GM08714 (cell line): ENCODE data around the gene RASEF.

Source experiments
- H3K4me3 ChIP-seq: fragments of 200-500 bp; sonication (Bioruptor generic); 2 replicates; pipeline ENCODE4 v1.5.1; 2014; ENCODE audit warnings: mild to moderate bottlenecking, low read length, inconsistent platforms
- ZNF274 ChIP-seq: IDR thresholded peaks from 2 replicates; pipeline ENCODE4 v1.6.1; 2012; ENCODE audit warnings: mild to moderate bottlenecking, low read depth, low read length

The RASEF gene

DNA sequence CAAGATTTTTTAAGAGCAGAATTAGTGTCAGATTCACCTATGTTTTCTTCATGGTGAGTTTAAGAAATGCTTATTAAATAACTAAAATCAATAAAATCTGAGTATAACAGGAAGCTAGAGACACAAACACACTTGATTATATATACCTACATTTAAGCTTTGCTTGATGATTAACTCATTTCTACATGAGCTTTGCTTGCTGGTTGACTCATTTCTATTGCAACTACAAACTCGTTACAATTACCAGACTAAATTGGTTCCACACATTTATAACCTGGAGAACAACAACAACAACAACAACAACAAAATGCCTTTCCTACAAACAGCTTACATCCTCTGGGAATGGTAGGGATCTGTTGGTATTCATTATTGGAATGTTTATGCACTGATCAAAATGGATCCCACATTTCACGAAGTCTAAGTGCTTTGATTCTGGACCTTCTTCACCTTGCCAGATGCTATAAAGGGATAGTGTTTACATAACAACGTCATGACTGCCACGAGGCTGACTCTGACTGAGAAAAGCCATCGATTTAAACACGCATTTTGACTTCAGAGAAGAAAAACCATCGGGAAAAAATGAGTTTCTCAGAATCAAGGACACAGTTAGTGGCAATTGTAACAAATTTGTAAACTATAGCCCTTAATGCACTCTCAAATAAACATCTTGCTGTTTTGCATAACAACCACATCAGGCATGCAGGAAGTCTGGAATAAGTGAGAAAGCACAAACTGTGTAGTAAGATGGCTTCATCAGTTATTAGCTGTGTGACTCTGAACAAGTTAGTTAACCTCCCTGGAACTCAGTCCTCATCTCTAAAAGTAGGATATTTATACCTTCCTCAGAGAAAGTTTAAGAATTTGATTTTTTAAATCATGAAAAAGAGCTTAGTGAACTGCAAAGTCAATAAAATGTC, 49.8 kb downstream of the RASEF start:
- H3K4me3 ChIP-seq, result no peak overlapping the region
- no peak for TF ChIP-seq ZNF274

DNA sequence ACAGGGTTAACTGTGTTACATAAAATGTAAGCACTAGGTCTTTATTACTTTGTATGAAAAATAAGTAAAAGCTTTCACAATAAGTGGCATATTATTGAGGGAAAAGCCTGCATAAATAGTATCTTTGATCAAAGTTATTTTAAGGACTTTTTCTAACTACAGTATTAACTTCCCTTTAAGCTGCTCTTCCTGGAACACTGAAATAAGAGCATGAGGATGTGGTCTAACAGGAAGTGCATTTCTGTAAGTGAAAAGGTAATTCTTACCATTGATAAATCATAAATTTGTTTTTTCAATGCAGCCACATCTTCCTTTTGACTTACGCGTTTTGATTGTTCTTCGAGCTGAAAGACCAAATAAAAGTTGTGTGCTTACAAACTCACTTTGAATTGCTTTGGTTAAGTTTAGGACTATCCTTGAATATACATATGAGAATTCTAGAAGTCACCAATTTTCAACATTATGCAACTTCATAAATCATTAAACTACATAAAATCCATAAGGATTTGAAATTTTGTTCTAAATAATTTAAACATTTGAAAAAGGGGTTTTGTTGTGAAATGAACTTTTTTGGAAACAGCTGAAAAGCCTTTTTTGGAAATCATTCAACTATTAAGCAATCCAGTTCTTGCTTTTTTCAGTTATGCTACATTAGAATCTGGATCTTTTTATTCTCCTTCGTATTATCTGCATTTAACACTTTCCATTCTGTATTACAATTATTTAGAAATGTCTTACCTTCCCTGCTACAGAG, 50.6 kb downstream of the RASEF start:
- TF ChIP-seq ZNF274, result no peak

DNA sequence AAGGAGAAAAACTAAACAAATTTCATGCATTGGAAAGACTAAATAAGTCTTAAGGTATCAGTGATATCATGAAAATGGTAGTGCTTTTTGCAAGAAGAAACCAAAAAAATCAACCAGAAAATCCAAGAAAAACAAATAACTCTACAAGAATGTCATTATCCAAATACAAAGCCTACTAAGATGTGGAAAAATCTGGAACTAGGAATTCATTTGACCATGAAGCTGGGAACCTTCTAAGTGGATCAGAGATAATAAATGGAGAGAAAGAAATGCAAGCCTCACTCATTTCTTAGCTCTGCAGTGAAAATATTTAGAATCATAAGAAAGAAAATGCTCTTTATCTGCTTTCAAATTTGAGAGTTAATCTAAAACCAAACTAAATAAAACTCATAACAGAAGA, 51.3 kb downstream of the RASEF start:
- no peak overlapping the region for H3K4me3 ChIP-seq
- TF ChIP-seq ZNF274, result no peak

More for the DNA sequence above, 50.6 kb downstream of the RASEF start:
- no peak overlapping the region for H3K4me3 ChIP-seq

DNA sequence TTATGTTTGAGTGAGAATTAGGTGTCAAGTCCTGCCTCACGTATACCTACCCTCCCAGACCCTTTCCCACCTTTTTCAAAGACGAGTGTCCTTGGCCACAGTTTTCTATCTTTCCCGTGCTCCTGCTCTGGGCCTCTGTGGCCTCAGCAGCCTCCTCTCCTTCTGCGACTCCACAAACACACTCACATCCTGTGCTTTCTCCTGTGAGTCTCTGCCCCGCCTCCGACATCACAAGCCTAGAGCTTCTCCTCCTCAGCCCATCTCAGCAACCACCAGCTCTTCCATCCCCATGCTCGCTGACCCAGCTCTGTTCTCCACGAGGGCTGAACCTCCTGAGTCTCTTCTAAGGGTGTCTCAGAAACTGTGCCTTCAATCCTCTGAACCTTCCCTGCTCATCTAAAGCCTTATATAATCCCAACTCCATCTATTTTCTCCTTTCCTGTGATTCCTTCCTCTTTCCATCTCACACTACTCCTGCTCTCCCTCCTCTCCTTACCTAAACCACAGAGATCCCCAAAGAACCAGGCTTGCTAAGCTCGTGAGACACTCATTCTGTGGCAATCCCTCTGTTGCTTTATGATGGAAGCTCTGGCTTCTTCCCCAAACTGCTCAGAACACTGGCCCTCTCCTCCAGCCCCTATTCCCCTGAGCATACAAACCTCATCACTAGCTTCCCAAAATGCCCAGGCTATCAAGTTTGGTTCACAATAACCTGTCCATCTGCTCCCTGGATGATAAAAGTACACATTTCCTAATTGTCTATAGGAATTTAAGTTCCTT, 55.2 kb downstream of the RASEF start:
- no peak for TF ChIP-seq ZNF274
- no peak overlapping the region for H3K4me3 ChIP-seq

DNA sequence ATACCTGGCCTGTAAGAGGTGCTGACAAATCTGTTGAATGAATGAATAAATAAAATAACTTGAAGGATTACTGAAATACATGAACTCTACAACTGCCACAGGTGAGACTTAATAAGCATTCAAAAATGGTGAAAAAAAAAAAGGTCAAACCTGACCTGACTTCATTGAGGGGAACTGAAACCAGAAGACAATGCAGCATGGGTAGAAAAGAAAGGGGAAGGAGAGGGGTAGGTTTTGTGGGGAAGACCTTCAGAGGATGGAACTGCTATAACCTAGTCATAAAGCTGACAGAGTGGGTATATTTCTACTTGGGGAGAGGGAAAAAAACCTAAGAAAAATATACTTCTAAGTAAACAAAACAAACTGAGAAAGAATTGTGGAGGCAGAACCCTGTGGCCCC, 56.6 kb downstream of the RASEF start:
- TF ChIP-seq ZNF274, result no peak
- H3K4me3 ChIP-seq, result no peak overlapping the region

DNA sequence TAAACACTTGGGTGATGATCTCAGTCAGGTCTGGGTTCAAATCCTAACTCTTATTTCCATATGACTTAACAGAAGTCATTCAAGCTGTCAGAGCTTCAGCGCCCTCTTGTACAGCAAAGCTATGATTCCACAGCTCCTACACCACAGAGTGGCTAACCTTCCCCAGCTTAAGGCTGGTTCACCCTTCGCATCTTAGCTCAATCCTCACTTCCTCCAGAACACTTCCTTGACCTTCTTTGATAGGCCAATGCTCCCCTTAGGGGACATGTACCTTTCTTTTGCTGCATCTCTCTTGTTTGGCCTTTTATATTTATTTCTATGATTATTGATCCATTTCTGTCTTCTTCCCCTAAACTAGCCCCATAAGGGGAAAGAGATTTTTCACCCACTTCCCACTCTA, 57.0 kb downstream of the RASEF start:
- no peak overlapping the region for H3K4me3 ChIP-seq
- no peak for TF ChIP-seq ZNF274

DNA sequence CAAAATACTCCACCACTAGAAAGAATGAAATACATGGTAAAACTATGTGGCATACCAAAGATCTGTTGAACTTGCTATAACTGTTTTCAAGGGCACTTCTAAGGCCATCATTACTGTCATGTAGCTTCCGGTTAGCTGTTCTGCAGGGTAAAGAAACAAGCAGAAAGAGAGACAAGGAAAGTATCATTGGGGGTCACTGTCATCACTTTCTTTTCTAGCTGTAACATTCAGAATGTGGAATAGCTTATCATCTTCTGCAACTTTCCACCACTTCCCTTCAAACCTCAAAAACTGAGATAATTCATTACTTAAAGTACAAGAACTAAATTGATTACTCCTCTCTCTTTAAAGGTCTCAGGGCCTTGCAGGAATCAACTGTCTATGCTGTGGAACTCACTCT, 57.6 kb downstream of the RASEF start:
- no peak overlapping the region for H3K4me3 ChIP-seq
- TF ChIP-seq ZNF274, result no peak

DNA sequence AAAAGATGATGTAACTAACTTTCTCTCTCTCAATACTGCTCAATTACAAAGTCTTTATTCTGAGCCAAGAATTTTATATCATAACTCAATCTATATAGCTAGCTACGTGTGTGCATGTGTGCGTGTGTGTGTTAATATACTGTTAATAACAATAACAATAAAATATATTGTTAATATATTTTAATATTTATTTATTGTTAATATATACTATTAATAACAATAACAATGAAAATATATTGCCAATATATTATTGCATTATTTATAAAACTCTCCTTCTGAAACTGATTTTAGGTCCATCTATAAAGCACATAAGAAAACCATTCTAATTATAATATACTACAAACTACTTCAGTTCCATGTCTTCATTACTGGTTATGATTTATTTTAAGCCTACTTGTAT, 60.6 kb downstream of the RASEF start:
- no peak for TF ChIP-seq ZNF274
- H3K4me3 ChIP-seq, result no peak overlapping the region

DNA sequence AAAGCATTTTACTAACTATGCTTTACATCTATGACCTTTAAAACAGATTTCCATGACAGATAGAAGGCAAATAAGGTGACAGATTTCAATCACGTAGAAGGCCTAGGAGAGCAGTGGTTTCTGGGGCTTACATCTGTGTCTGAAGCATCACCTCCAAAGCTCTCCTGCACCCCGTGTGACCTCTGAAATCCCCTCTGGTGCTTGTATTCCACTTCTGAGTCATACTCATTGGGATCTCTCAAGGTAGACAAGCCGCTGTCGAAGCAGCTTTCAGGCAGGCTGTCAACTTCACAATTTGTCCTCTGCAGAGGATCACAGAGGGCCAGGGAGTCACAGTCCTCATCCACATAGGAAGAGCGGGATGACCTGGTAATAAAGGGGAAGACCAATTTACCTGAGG, 62.2 kb downstream of the RASEF start:
- no peak for TF ChIP-seq ZNF274
- no peak overlapping the region for H3K4me3 ChIP-seq

DNA sequence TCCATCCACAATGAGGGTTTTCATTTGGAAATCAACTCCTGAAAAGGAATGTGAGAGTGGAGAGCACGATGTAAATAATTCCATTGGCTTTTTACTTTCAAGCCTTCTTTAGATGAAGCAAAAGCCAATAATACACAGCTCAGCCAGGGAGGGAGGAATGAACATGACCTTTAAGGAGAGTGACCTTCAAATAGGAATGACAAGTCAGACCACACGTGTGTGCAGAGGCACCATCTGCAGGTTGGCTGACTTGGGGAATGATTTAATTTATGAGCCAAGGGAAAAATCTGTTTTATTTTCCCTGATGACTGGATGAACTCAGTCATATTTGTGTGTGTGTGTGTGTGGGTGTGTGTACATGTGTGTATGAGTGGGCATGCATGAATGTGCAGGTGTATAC, 64.5 kb downstream of the RASEF start:
- no peak for TF ChIP-seq ZNF274
- no peak overlapping the region for H3K4me3 ChIP-seq

DNA sequence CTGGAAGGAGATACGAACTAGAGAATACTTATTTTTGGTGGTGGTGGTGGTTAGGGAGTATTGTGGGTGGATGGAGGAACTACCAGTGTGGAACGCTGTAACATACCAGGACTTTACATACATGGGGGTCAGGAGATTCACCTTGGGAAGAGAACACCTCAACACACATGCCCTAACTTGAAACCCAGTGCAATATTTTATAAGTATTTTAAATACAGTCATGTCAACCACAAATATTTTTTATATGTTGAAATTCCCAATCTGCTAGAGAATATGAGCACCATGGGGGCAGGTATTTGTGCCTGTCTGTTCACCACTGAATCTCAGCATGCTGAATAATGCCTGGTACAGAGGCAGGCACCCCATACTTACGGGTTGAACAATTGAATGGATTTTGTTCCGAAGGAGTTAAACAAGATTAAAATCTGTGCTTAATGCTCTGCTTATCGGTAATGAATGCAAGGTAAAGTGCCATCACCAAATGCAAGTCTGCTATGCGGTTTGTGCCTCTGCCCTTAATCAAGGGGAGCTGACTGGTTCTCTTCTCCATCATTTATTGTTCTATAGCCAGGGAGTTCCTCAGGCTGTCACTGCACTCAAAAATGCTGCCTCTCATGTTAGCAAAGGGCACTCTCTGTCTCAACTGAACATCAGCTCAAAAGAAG, 65.3 kb downstream of the RASEF start:
- H3K4me3 ChIP-seq, result no peak overlapping the region
- TF ChIP-seq ZNF274, result no peak

DNA sequence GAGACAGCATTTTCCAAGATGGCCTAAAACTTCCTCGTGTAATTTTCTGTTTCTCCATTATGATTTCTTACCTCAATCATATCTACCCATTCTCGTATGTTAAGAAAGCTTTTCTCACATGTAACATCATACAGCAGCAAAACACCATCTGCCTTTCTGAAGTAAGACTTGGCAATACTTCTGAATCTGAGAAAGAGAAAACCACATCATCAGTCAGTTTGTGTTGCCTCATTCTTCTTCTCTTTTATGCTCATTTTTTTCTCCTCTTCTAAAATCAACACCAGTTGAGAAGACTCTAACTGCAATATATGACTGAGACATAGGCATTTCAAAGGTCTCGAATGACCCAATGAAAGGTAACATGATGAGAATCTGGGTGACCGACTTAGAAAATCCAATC, 66.0 kb downstream of the RASEF start:
- no peak for TF ChIP-seq ZNF274
- H3K4me3 ChIP-seq, result no peak overlapping the region

DNA sequence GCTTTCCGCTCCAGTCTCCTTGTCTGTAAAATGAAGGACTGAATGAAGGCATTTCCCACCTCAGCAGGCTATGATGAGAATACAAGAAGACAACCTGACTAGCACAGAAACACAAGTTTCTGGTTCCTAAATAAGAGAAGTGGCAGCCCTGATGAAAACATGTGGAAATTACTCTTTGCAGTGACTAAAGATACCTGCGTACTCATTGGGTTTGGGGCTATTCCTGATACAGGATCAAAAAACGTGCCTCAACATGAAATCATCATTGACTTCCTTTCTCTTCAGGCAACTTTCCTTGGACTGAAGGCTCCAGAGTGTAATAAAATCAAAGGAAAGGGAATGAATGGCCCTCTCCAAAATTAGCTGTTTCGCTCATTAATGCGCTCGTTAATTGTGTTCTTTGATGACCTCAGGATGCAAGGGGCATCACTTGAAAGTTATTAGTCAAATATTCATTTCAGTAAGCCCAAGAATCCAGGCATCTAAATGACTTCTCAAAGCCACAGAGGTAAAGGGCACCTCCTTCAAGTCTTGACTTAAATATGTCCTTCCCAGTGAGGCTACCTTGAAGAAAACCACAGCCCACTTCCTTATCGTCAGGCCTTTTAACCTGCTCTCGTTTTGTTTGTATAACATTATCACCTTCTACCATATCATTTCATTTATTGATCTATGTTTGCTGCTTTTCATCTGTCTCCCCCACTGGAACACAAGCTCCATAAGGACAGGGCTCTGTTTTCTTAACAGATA, 68.9 kb downstream of the RASEF start:
- H3K4me3 ChIP-seq, result no peak overlapping the region
- no peak for TF ChIP-seq ZNF274
